GM18502 (cell line): ENCODE data around the gene ADRB1.
A peak's percentile ranks its signal among the peaks of the same experiment; 100 is the strongest.

ENCODE experiments used
- ATAC-seq: cut with Tn5 transposase; IDR thresholded peaks from one replicate; pipeline ENCODE4 v1.9.1; 2021; ENCODE audit warnings: mild to moderate bottlenecking; ENCODE audit not compliant: unreplicated experiment, poor library complexity

Gene ADRB1

DNA sequence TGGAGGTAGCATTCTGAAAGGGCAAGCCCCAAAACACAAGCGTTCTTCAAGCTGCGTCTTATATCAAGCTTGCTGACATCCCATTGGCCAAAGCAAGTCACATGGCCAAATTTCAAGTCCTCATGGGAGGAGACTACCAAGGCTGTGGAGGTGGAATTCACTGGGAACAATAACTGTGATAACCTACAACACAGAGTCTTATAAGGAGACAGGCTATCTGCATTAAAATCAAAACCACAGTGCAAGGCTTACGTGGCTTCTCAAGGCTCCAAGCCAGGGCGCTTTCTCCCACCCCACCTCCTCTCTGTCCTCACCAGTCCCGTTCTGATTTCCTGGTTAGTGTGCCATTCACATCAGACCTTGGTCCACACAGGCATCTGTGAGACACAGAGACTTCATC is 39.4 kb downstream of the ADRB1 start:
- ATAC-seq = no peak

DNA sequence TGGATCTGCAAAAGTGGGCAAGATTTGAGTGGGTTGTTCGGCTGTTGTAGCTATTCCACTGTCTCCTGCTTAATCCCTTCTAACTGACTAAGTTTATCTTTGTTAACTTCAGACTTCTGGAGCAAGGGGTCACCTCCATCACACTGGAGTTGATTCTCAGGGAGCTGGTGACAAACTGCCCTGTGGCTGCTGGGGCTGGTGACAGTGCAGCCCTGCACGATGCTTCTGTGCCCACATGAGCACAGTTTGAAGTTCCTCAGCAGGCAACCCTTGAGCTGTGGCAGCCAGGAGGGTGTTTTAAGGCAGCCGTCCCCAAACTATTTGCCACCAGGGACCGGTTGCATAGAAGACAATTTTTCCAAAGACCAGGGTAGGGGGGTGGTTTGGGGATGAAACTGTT is 40.5 kb downstream of the ADRB1 start:
- no peak for ATAC-seq

DNA sequence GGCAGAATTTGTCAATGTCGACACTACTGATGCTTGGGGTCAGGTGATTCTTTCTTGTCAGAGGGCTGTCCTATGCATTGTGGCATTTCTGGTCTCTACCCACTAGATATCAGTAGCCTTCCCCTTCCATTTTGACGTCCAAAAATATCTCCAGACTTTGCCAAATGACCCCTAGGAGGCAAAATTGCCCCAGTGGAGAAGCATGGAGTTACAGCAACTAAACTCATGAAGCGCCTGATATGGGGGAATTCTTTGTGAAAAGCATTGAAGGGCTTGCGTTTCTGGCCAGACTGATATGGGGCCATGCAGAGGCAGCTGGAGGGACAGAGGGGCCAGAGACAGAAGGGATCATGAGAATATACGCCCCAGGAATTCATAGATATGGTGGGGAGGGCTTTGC is 43.6 kb downstream of the ADRB1 start:
- ATAC-seq = no peak

DNA sequence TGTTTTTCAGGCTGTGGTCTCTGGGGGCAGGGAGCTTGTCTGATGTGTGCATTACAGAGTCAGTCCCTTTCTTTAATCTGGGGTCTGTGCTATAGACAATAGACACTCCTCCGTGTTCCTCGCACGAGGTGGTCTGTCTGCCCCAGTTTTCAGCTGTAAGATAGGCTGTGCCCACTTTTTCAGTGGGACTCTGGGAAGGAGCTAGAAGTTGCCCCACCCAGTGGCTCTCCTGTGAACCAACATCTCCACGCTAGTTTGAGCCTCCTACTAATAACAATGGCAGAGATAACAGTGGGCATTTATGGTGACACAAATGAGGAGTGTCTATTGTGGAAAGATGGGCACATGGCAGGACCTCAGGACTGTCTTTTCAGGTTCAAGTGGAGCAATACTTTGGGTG is 44.0 kb downstream of the ADRB1 start:
- ATAC-seq = no peak

DNA sequence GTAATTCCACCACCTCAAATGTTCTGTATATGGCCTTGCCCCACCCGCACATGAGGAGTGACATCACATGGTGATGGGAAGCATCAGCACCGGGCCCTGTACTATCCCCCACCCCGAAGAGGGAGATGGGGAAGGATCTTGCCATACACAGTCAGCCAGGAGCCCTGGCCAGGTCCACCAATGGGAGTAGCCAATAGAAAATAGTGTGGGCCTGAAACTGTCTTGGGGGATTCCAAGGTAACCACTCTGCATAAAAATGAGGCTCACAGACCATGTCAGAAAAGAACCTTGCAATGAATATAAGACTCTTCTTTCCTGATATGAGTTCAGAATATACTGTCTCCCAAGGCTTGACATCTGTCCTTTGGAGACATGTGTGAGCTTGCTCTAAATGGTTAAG is 51.1 kb downstream of the ADRB1 start:
- peak; percentile 61 for ATAC-seq

DNA sequence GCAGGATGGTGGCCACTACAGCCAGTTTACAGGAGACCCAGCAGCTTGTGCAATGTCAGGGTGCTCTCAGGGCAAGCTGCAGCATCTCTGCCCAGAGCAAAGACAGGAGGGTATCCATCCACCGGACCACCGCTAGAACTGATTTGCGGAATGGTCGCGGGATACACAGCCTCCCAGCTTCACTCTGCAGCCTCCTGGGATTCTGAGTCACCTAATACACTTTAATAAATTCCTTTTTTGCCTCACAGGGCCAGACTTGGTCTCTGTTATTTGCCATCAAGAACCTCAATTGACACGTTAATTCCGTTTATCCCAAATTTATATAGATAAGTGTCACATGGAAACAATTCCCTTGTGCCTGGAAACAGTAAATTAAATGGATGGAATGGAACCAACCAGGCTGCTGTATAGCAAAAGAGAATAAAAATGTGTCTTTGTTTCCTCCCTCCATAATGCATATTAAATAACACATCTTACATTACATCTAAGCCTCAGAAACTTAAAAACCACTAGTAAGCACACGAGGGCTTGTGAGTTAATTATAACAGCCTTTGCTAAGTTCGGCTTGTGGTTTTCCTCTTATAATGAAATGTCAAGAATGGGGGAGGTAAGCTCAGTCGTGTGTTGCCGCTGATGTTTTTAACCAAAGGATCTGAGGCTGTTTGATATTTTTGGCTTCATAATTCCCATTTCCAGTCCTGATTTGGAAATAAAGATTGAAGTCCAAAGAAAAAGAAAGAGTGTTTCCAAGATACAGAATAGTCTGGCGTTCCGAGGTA is 52.1 kb downstream of the ADRB1 start:
- ATAC-seq = peak; percentile 57
